Measurements from ENCODE around the gene SNRNP70.

The SNRNP70 gene

GRCh38 chr19:49148044-49148682 lies 62.9 kb downstream of the SNRNP70 start:
- DNase-seq (ENCODE audit: low read depth in 2 of 2), result no peak

GRCh38 chr19:49148784-49149651 lies 63.8 kb downstream of the SNRNP70 start:
- DNase-seq (ENCODE audit: low read depth in 2 of 2), result peak; percentile 53 to 84

- no peak for DNase-seq (ENCODE audit: low read depth in 2 of 2)
Measured at GRCh38 chr19:49149652-49150105, 64.4 kb downstream of the SNRNP70 start.

- peak in 1 of 2 experiments; percentile 44 for DNase-seq (ENCODE audit: low read depth in 2 of 2)
Measured at GRCh38 chr19:49150106-49150943, 65.1 kb downstream of the SNRNP70 start.

GRCh38 chr19:49150944-49151243 lies 65.6 kb downstream of the SNRNP70 start:
- no peak for DNase-seq (ENCODE audit: low read depth in 2 of 2)

GRCh38 chr19:49151267-49152118 lies 66.2 kb downstream of the SNRNP70 start:
- peak in 1 of 2 experiments; percentile 42 for DNase-seq (ENCODE audit: low read depth in 2 of 2)

- DNase-seq (ENCODE audit: low read depth in 2 of 2), result no peak
Measured at GRCh38 chr19:49152119-49152550, 66.9 kb downstream of the SNRNP70 start.

GRCh38 chr19:49153167-49153809 lies 68.0 kb downstream of the SNRNP70 start:
- no peak for DNase-seq (ENCODE audit: low read depth in 2 of 2)

GRCh38 chr19:49154279-49154678 lies 69.0 kb downstream of the SNRNP70 start:
- DNase-seq (ENCODE audit: low read depth in 2 of 2), result no peak

- no peak for DNase-seq (ENCODE audit: low read depth in 2 of 2)
Measured at GRCh38 chr19:49155005-49155819, 70.0 kb downstream of the SNRNP70 start, which contains the start of gene HRC. Gene HRC, minus strand, starts transcription at chr19:49155396. Its CDS starts 159 bp downstream, at chr19:49155237.

- DNase-seq (ENCODE audit: low read depth in 2 of 2), result no peak
Measured at GRCh38 chr19:49155820-49156346, 70.6 kb downstream of the SNRNP70 start.

GRCh38 chr19:49157445-49158224 lies 72.4 kb downstream of the SNRNP70 start, which contains the start of gene TRPM4:
Gene TRPM4, plus strand, starts transcription at chr19:49157792. Its CDS starts 75 bp downstream, at chr19:49157867.
- peak in 1 of 2 experiments; percentile 73 for DNase-seq (ENCODE audit: low read depth in 2 of 2)

Measured in stimulated activated CD4-positive, alpha-beta T cell treated with anti-CD3 and anti-CD28 coated beads, Interleukin-12 subunit alpha, Interleukin-12 subunit beta, amount 100 ng/mL, for 24 hours (primary cell).